Stimulated activated CD4-positive, alpha-beta T cell treated with anti-CD3 and anti-CD28 coated beads, Interleukin-2, amount 100 ng/mL, for 4 hours (primary cell): ENCODE measurements around the gene ALS2.

Source experiments
- DNase-seq: peaks from one replicate; pipeline ENCODE4 v3.0.0-alpha.2; 2020; ENCODE audit warnings: low read depth

Gene ALS2

DNA sequence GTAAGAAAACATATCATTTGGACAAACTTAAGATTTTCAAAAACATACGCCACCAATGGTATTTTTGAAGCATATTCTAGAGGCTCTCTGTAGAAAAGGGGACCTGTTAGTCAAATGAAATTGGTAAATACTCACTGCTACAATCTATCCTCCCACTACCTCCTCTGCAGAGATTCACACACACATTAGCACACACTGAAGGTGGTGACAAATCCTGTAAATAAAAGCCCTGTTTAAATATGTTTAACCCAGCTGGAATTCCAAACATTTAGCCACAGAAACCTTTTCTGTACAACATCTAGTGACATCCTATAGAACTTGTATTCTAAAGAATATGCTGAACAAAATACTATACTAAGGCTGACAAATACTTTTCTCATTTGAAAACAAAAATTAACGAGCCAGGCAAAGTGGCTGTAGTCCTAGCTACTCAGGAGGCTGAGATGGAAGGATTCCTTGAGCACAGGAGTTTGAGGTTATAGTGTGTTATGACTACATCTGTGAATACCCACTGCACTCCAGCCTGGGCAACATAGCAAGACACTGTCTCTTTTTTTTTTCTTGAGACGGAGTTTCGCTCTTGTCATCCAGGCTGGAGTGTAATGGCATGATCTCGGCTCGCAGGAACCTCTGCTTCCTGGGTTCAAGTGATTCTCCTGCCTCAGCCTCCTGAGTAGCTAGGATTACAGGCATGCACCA is 25.9 kb downstream of the ALS2 start:
- DNase-seq, result no peak

DNA sequence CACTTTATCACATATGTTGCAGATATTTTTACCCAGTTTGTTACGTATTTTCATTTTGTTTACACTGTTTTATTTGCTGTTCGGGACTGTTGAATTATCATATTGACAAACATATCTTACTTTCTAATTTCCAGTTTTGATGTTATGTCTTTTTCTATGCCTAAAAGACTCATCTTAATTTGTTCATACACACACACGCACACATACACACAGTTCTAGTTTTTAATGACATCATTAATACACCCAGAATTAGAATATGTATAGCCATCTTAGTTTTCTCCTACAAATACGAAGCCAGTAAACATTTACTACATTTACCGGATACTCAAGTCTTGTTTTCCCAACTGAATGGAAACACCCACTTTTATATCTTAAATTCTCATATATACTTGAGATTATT is 29.2 kb downstream of the ALS2 start:
- DNase-seq, result no peak

GRCh38 chr2:201746551-201746950 is 34.2 kb downstream of the ALS2 start:
- no peak for DNase-seq

- DNase-seq, result no peak
These were observed 45.2 kb downstream of the ALS2 start for GRCh38 chr2:201735486-201735885.

- DNase-seq, result no peak
These were observed 46.6 kb downstream of the ALS2 start for GRCh38 chr2:201734111-201734510.

- DNase-seq, result no peak
These were observed 47.2 kb downstream of the ALS2 start for GRCh38 chr2:201733544-201733943.

DNA sequence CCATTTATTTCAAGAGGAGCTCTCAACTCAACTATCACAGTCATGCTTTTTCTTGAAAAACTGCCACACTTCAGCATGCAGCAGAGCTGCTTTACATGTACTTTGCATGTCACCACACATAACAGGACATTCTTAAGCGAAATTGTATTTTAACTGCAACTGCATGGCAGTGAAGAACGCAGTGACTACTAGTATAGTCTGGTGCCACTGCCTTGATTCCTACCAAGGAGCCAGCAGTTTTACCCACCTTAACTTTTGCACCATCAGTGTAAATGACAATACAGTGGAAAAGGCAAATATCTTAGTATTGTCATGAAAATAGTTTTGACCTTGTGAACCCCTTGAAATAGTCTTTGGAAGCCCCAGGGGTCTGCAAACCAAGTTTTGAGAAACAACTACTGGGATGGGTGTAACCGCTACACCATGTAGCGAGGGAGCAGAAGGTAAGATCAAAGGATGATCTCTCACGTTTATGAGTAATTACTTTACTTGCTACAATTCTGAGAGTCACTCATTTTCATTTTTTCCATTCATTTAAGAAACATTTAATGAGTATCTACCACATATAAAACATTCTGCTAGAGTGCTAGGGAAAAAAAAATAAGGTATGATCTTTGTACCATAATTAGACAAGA is 50.0 kb downstream of the ALS2 start:
- DNase-seq, result no peak

DNA sequence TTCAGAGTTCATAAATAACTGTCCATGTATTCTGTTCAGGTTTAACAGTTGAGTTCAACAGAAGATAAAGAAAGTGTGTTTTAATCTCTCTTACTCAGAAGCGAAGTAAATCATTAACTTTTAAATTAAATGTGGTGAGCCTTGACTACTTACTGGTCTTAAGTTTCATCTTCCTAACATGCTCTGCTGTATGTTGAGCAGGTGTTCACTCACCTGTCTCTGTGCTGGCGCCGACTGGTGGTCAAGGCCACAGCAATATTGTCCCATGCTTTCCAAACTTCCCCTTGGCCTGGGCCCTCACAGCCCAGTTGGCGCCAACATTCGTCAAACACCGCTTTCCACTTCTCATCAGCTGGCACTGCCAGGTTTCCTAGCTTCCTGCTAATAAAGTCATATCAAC is 65.3 kb downstream of the ALS2 start:
- DNase-seq, result no peak

GRCh38 chr2:201712726-201713125 is 68.0 kb downstream of the ALS2 start:
- no peak for DNase-seq

DNA sequence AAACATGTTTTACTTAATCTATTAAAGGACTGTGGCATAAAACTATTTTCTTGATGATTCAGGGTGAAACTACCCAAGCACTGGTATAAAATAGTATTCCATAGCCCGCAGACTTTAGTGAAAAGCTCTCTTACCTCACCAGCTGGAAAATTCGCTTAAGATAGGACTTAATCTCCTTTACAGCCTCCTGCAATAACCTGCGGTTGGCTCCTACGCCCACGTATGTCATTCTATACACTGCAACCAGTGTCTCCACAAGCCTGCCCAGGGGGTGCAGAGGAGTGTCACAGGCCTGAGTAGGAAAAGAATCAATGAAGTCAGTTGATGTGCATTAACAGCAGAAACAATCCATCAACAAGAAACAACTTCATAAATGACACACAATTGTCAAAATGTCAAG is 71.0 kb downstream of the ALS2 start:
- no peak for DNase-seq

DNA sequence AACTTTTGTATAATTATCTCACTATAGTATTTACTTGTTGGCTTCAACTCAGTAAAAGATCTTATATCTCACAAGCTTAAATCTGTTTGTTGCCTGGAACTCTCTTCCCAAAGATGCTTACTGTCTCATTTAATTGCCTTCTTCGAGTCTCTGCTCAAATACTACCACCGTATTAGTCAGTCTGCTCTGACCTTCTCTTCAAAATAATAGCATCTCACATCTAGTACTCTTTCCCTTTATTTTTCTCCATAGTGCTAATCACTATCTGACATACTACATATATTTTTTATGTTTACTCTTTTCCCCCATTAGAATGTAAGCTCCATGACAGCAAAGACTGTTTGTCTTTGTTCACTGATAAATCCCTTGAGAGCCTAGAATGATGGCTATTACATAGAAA is 71.7 kb downstream of the ALS2 start:
- no peak for DNase-seq

- DNase-seq, result no peak
These were observed 73.0 kb downstream of the ALS2 start for GRCh38 chr2:201707753-201708152.

DNA sequence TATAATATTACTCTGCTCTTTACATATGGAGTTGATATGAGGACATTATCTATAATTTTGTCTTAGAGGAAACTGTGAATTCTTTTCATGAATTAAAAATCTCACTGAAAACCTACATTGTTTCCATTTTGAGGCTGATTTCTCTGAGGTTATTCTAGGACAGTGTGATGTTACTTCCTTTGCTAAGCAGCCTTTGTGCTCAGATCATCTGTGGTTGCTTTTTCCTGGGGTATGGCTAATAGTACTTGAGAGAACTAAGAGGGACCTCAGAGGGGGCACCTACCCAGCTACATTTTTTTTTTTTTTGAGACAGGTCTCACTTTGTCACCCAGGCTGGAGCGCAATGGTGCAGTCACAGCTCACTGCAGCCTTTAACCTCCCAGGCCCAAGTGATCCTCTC is 73.6 kb downstream of the ALS2 start:
- no peak for DNase-seq

DNA sequence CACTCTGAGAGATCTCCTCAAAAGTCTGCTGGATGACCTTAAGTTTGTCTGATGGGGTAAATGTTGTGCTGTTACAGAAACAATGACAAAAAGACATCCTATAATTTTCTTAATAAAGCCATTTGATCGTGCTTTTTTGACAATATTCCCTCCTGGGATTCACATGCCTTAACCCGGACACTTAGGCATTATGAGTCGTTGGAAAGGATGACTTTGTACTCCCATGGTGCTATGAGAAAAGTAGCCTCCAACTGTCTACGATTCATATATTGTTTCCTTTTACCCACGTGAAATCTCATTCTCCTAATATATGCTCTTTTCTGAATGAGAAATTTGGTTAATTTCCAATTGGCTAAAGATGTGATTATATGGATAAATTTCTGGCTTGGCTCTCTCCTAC is 76.2 kb downstream of the ALS2 start:
- DNase-seq, result no peak

- no peak for DNase-seq
These were observed 79.1 kb downstream of the ALS2 start for GRCh38 chr2:201701646-201702045.

GRCh38 chr2:201699416-201699815 is 81.3 kb downstream of the ALS2 start:
- DNase-seq, result no peak

DNA sequence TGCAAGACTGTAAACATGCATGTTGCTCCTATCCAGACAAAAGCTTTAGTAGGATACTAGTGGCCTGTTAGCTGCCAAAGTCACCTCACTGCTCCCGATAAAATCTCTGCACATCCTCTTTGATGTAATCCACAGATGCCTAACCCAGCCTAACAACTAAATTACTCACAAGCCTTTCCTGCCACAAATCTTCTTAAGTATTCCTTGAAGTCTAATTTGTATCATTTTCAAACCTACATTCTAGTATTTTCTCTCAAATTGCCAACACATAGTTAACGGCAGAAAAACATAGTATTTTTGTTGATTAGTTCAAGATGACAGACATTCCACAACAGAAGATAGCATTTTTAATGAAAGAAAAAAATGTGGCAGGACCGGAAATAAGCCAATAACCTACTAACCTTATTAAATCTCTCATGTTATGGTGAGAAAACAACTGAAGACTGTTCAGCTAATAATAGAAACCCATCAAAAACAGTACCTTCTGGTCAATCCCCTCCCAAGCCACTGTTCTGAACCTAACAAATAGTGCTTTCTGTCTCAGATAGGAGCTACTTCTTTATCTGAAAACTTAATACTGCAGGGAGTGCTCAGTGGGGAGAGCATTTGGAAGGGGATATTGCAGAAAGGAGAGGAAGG is 82.0 kb downstream of the ALS2 start, which contains the start of gene MPP4:
TSS of gene MPP4 (minus strand) at position 57 of the 639 bp plus-strand sequence. CDS start 4,690 bp downstream, outside the sequence.
- DNase-seq, result no peak

- DNase-seq, result no peak
These were observed 82.8 kb downstream of the ALS2 start for GRCh38 chr2:201697899-201698298.

GRCh38 chr2:201696151-201696659 is 84.5 kb downstream of the ALS2 start:
- no peak for DNase-seq

DNA sequence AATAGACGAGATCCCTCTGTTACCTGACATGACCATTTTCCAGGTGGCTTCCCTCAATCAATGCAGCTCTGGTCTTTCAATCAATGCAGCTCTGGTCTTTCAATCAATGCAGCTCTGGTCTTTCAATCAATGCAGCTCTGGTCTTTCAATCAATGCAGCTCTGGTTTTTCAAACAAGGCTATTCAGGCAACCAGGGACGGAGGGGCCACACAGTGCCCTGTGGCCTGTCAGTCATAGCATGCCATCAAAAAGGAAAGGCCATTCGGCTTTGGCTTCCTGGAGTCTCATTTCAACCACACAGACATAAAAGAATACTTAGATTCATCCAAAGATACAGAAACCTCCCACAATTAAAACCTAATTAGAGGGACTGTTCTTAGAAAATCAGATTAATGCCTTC is 95.6 kb downstream of the ALS2 start:
- DNase-seq, result no peak

DNA sequence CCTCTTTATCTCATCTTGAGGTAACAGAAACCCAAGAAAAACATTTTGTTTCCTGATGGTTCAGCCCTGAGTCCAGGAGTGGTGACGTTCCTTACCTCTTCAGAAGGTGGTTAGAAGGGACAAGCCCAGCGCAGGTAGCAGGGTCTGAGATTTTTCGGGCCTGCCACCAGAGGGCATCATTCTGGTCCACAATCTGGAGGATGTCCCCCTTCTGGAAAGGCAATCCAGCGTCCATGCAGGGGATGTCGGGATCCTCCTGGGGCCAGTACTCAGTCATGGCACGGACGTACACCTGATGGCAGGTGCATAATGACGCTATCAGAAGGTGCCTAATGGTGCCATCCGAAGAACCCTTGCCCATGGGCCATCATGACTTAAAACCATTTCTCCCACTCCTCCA is 100.0 kb downstream of the ALS2 start:
- no peak for DNase-seq

DNA sequence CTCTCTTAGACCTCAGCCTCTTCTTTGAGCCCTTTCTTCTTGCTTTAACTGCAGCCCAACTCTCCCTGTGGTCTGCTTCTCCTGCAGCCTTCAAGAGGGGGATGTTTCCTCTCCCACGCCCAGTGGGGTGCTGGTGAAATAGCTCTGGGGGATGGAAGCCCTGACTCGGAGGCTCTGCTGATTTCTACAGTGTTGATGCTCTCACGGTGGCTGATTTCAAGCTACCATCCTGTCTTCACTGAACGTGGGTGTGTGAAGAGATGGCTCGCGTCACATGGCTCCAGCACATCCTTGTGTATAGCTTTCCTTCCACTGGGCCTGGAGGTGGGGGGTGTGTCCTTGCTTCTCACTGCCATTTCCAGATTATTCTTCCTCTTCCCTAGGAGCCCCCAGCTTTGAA is 102.3 kb downstream of the ALS2 start:
- DNase-seq, result no peak

- DNase-seq, result no peak
These were observed 105.3 kb downstream of the ALS2 start for GRCh38 chr2:201675454-201675853.
